Measurements from ENCODE around the gene AURKB. TPM values are rescaled to one million over a fixed set of nuclear protein-coding genes. Genes with fewer than 3 reads are reported as not detected.
A peak's percentile ranks its signal among the peaks of the same experiment; 100 is the strongest.

Gene AURKB
- total RNA-seq, 4 donors from 2014 or later, result 2.2 to 8.6 (median 5.6) TPM

DNA sequence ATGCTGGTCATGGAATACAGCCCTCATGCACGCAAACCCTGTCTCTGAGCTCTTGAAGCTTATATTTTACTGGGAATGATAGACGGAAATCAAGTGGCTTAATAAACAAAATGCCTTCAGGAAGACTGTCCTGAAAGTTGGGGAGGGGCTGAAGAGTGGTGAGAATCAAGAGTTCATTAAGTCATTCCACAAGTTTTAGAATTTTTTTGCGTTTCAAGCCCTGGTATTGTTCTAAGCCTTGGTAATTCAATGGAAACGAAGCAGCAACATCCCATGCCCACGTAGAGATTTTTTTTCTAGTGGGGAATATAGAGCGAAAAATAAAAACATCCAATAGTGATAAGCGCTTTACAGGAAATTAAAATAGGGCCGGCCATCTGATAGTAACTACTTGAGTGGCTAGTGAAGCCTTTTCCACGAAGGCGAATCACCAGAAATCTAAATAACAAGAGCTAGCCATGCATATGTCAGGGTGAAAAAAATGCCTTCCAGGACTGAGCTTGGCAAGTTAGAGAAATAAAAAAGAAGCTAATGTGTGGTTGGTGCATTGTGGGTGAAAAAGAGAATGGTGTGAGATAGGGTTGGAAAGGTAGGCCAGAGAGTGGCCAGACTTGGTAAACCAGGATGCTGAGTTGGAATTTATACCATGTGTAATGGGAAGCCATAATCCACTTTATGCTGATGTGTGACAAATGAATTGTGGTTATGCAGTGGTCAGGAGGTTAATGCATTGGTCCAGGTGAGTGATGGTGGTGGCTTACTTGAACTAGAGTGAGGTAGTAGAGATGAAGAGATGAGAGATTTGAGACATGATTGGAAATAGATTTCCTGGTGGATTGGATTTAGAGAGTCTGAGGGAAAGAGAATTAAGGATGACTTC lies 39.5 kb upstream of the AURKB start:
- peak overlapping the region; percentile 56 to 87 (median 62) for H3K4me3 ChIP-seq
- intact Hi-C loops (cut with DNase I; ENCODE audit: low total_unique reads), result no loop called here
- no peaks in the 10 kb centered on the region for H3K36me3 ChIP-seq
- no peaks in the 10 kb centered on the region for H3K9me3 ChIP-seq
- H3K4me1 ChIP-seq, result peaks cover 7 to 18% (median 15%) of the 10 kb centered on the region in 4 donors
- no peak for TF ChIP-seq POLR2A (IDR thresholded peaks at IDR 0.05)
- TF ChIP-seq EP300 (IDR thresholded peaks at IDR 0.05; ENCODE audit: low read depth), result no peak
- no peak for TF ChIP-seq POLR2AphosphoS5 (IDR thresholded peaks at IDR 0.05)
- TF ChIP-seq, protein P1, sequence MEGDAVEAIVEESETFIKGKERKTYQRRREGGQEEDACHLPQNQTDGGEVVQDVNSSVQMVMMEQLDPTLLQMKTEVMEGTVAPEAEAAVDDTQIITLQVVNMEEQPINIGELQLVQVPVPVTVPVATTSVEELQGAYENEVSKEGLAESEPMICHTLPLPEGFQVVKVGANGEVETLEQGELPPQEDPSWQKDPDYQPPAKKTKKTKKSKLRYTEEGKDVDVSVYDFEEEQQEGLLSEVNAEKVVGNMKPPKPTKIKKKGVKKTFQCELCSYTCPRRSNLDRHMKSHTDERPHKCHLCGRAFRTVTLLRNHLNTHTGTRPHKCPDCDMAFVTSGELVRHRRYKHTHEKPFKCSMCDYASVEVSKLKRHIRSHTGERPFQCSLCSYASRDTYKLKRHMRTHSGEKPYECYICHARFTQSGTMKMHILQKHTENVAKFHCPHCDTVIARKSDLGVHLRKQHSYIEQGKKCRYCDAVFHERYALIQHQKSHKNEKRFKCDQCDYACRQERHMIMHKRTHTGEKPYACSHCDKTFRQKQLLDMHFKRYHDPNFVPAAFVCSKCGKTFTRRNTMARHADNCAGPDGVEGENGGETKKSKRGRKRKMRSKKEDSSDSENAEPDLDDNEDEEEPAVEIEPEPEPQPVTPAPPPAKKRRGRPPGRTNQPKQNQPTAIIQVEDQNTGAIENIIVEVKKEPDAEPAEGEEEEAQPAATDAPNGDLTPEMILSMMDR (IDR thresholded peaks at IDR 0.05), result no peak
- in situ Hi-C loops (cut with MboI; ENCODE audit: low pct_ligation_motif_present in 1 of 4, low pct_unique_long_range_greater_than_20kb in 1 of 4, low sequenced_read_pairs in 3 of 4), result no loop called here
- peak overlapping the region; percentile 98 to 100 (median 100) for H3K27ac ChIP-seq
- no peaks in the 10 kb centered on the region for H3K27me3 ChIP-seq
- WGBS, 2 donors (ENCODE audit: low coverage in 1 of 2), result 15 to 29% methylated on average over 5 to 10 of the region's 10 CpGs
- DNase-seq, result no peak

DNA sequence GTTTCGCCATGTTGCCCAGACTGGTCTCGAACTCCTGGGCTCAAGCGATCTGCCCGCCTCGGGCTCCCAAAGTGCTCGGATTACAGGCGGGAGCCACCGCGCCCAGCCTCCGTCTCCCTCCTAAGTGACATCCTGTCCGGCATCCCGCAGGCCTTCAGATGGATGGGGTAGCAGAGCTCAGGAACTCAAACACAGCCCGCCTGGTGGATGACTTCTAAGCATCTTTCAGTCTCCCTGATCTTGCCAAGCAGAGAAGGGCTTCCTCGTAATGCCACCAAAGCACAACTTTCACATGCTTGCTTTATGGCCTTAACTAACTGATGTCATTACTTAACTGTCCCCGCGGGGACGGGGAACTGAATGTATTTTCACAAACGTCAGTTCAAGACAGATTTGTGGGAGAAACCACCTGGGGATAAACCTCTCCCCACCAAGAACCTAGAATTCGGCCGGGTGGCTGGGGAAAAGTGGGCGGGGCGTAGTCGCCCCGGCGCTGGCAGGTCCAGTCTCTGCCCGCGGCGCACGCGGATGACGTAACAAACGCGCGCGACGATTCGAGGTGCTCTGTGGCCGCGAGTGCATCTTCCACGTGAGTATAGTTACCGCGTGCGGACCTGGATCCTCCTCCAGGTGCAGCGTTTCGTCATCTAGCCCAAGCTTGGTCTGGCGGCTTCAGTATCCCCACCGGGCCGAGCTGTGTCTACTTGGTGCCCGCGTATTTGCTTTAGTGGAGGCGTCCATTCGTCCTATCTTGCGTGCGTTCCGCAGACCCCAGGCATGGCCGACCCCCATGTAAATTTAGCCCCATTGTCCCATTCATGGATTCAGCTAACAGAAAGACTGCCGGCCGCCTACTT lies 38.6 kb upstream of the AURKB start, which contains the start of gene PFAS:
Gene PFAS (plus strand): TSS at position 539 of the 857 bp plus-strand sequence. CDS start 4,649 bp downstream, outside the sequence.
- 0% methylated on average over 2 to 38 of the region's 58 CpGs for WGBS, 2 donors (ENCODE audit: low coverage in 1 of 2)
- intact Hi-C loops (cut with DNase I; ENCODE audit: low total_unique reads), result no loop called here
- H3K36me3 ChIP-seq, result no peaks in the 10 kb centered on the region
- H3K4me3 ChIP-seq, result peak within 1 kb of the TSS; percentile 56 to 87 (median 62)
- H3K27ac ChIP-seq, result peak within 1 kb of the TSS; percentile 98 to 100 (median 100)
- no peaks in the 10 kb centered on the region for H3K27me3 ChIP-seq
- in situ Hi-C loops (cut with MboI; ENCODE audit: low pct_ligation_motif_present in 1 of 4, low pct_unique_long_range_greater_than_20kb in 1 of 4, low sequenced_read_pairs in 3 of 4), result no loop called here
- H3K4me1 ChIP-seq, result peaks cover 7 to 18% (median 15%) of the 10 kb centered on the region in 4 donors
- no peaks in the 10 kb centered on the region for H3K9me3 ChIP-seq
- TF ChIP-seq POLR2AphosphoS5 (IDR thresholded peaks at IDR 0.05) (peak; percentile 74 to 80 (median 78)), EP300 (IDR thresholded peaks at IDR 0.05; ENCODE audit: low read depth) (no peak), POLR2A (IDR thresholded peaks at IDR 0.05) (peak; percentile 72)
- DNase-seq, result peak; percentile 97

DNA sequence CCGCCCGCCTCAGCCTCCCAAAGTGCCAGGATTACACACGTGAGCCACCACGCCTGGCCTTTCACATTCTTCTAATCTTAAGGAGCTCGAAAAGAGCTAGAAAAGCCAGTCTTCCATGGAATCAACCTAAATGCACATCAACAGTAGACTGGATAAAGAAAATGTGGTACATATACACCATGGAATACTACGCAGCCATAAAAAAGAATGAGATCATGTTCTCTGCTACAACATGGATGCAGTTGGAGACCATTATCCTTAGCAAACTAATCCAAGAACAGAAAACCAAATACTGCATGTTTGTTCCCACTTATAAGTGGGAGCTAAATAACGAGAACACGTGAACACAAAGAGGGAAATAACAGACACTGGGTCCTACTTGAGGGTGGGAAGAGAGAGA lies 34.4 kb upstream of the AURKB start:
- DNase-seq, result no peak
- H3K27me3 ChIP-seq, result no peaks in the 10 kb centered on the region
- no peak overlapping the region for H3K27ac ChIP-seq
- WGBS, 2 donors (ENCODE audit: low coverage in 1 of 2), result 92 to 99% methylated on average over 3 to 8 of the region's 8 CpGs
- in situ Hi-C loops (cut with MboI; ENCODE audit: low pct_ligation_motif_present in 1 of 4, low pct_unique_long_range_greater_than_20kb in 1 of 4, low sequenced_read_pairs in 3 of 4), result no loop called here
- no peaks in the 10 kb centered on the region for H3K9me3 ChIP-seq
- peaks cover 0 to 8% (median 0%) of the 10 kb centered on the region in 4 donors for H3K36me3 ChIP-seq
- intact Hi-C loops (cut with DNase I; ENCODE audit: low total_unique reads), result no loop called here
- H3K4me3 ChIP-seq, result no peak overlapping the region
- TF ChIP-seq, protein P1 (IDR thresholded peaks at IDR 0.05), result no peak
- TF ChIP-seq EP300 (IDR thresholded peaks at IDR 0.05; ENCODE audit: low read depth) (no peak), POLR2A (IDR thresholded peaks at IDR 0.05) (no peak), POLR2AphosphoS5 (IDR thresholded peaks at IDR 0.05) (no peak)
- H3K4me1 ChIP-seq, result peaks cover 5 to 15% (median 11%) of the 10 kb centered on the region in 4 donors

DNA sequence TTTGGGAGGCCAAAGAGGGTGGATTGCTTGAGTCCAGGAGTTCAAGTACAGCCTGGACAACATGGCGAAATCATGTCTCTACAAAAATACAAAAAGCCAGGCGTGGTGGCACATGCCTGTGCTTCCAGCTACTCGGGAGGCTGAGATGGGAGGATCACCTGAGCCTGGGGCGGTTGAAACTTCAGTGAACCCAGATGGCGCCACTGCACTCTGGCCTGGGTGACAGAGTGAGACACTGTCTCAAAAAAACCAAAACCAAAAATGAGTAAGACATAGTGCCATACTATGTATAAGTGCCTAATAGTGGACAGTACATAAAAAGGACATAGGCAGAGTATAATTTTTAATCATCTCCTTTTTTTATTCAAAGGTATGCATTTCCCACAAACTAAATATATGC lies 33.5 kb upstream of the AURKB start:
- H3K4me1 ChIP-seq, result peaks cover 0 to 10% (median 7%) of the 10 kb centered on the region in 4 donors
- TF ChIP-seq POLR2AphosphoS5 (IDR thresholded peaks at IDR 0.05), result no peak
- TF ChIP-seq, protein P1 (IDR thresholded peaks at IDR 0.05), result no peak
- no peak for TF ChIP-seq POLR2A (IDR thresholded peaks at IDR 0.05)
- TF ChIP-seq EP300 (IDR thresholded peaks at IDR 0.05; ENCODE audit: low read depth), result no peak
- H3K27me3 ChIP-seq, result no peaks in the 10 kb centered on the region
- H3K4me3 ChIP-seq, result no peak overlapping the region
- intact Hi-C loops (cut with DNase I; ENCODE audit: low total_unique reads) (no loop called here), in situ Hi-C loops (cut with MboI; ENCODE audit: low pct_ligation_motif_present in 1 of 4, low pct_unique_long_range_greater_than_20kb in 1 of 4, low sequenced_read_pairs in 3 of 4) (no loop called here)
- peaks cover 0 to 12% (median 0%) of the 10 kb centered on the region in 4 donors for H3K36me3 ChIP-seq
- WGBS, 2 donors (ENCODE audit: low coverage in 1 of 2), result 88 to 100% methylated on average over 2 to 5 of the region's 5 CpGs
- no peak overlapping the region for H3K27ac ChIP-seq
- DNase-seq, result no peak
- no peaks in the 10 kb centered on the region for H3K9me3 ChIP-seq
